IMR-90 (cell line): ENCODE data around the gene ABCC5. TPM values are rescaled to one million over a fixed set of nuclear protein-coding genes. Genes with fewer than 3 reads are reported as not detected.

Source experiments
- ATAC-seq: fragments of 200-7000 bp; cut with Tn5 transposase; 2 replicates; pipeline ENCODE4 v1.9.1; 2020; ENCODE audit warnings: low read depth, mild to moderate bottlenecking, moderate library complexity
- BruUV-seq: library from RNA; stranded (reverse); fragments of 400-500 nt; replicated peaks from 2 replicates; lab custom pipeline; 2021; lab: Mats Ljungman, UMichigan
- CTCF ChIA-PET: fragments of 300-600 bp; formaldehyde crosslinking; extraction: SDS; loops from one replicate; lab custom pipeline; 2021; ENCODE audit warnings: antibody characterized with exemption; lab: Yijun Ruan, JAX
- POLR2A ChIA-PET: fragments of 300-600 bp; sonication (Branson Sonifier 250); formaldehyde crosslinking; loops from one replicate; lab custom pipeline; 2022; ENCODE audit warnings: antibody characterized with exemption; ENCODE audit not compliant: unreplicated experiment; lab: Charles Lee
- DNase-seq: peaks from one replicate; pipeline ENCODE4 v3.0.0; 2013
- H2AFZ ChIP-seq: replicated peaks from 2 replicates; pipeline ENCODE3; 2013; ENCODE audit warnings: low read length, mild to moderate bottlenecking; ENCODE audit not compliant: poor library complexity
- H2AK5ac ChIP-seq: 2 replicates; pipeline ENCODE4 v1.6.1; 2013; ENCODE audit warnings: low read depth, low read length, inconsistent platforms
- H2AK9ac ChIP-seq: replicated peaks from 2 replicates; pipeline ENCODE3; 2013; ENCODE audit warnings: mild to moderate bottlenecking, low read depth, low read length, moderate library complexity; ENCODE audit not compliant: poor library complexity
- H2BK120ac ChIP-seq: 2 replicates; pipeline ENCODE4 v1.6.1; 2013; ENCODE audit warnings: low read depth, low read length, inconsistent platforms
- H2BK15ac ChIP-seq: 3 replicates; pipeline ENCODE4 v1.6.1; 2013; ENCODE audit warnings: low read depth, low read length, inconsistent platforms
- H2BK20ac ChIP-seq: 2 replicates; pipeline ENCODE4 v1.6.1; 2013; ENCODE audit warnings: low read depth, mild to moderate bottlenecking, inconsistent platforms, low read length, moderate library complexity
- H2BK5ac ChIP-seq: 2 replicates; pipeline ENCODE4 v1.6.1; 2013; ENCODE audit warnings: mild to moderate bottlenecking, low read depth, low read length, inconsistent platforms; ENCODE audit not compliant: poor library complexity, severe bottlenecking
- H3K14ac ChIP-seq: replicated peaks from 2 replicates; pipeline ENCODE4 v1.6.1; 2013; ENCODE audit warnings: low read depth, low read length, inconsistent platforms
- H3K18ac ChIP-seq: 2 replicates; pipeline ENCODE4 v1.6.1; 2013; ENCODE audit warnings: low read depth, low read length, control low read depth
- H3K23ac ChIP-seq: 2 replicates; pipeline ENCODE4 v1.6.1; 2013; ENCODE audit warnings: low read depth, low read length, inconsistent platforms
- H3K27ac ChIP-seq: 2 replicates; pipeline ENCODE4 v1.5.1; 2013; ENCODE audit warnings: mild to moderate bottlenecking, control low read depth, low read length; ENCODE audit not compliant: insufficient read depth
- H3K27me3 ChIP-seq: 2 replicates; pipeline ENCODE4 v1.6.1; 2013; ENCODE audit warnings: low read length; ENCODE audit not compliant: control insufficient read depth, insufficient read depth
- H3K36me3 ChIP-seq: 2 replicates; pipeline ENCODE4 v1.6.1; 2013; ENCODE audit warnings: low read length, mixed read lengths; ENCODE audit not compliant: control insufficient read depth, insufficient read depth
- H3K4ac ChIP-seq: 2 replicates; pipeline ENCODE4 v1.6.1; 2013; ENCODE audit warnings: low read depth, low read length, inconsistent platforms
- H3K4me1 ChIP-seq: 2 replicates; pipeline ENCODE4 v1.6.1; 2013; ENCODE audit warnings: low read length, mixed read lengths; ENCODE audit not compliant: control insufficient read depth, insufficient read depth
- H3K4me2 ChIP-seq: 2 replicates; pipeline ENCODE4 v1.6.1; 2013; ENCODE audit warnings: low read depth, mild to moderate bottlenecking, control low read depth, low read length, moderate library complexity
- H3K4me3 ChIP-seq: 2 replicates; pipeline ENCODE4 v1.5.1; 2013; ENCODE audit warnings: low read depth, mild to moderate bottlenecking, control low read depth, low read length, moderate library complexity; ENCODE audit not compliant: insufficient read depth
- H3K56ac ChIP-seq: 2 replicates; pipeline ENCODE4 v1.6.1; 2013; ENCODE audit warnings: low read length, inconsistent platforms; ENCODE audit not compliant: insufficient read depth; ENCODE audit errors: extremely low read depth
- H3K79me1 ChIP-seq, 2 experiments: 2 replicates each; pipeline ENCODE4 v1.6.1; 2013; ENCODE audit warnings: low read length in 2 of 2, inconsistent platforms in 1 of 2, low read depth in 1 of 2
- H3K9ac ChIP-seq: 2 replicates; pipeline ENCODE4 v1.6.1; 2013; ENCODE audit warnings: low read depth, low read length, control low read depth
- H3K9me1 ChIP-seq: 2 replicates; pipeline ENCODE4 v1.6.1; 2013; ENCODE audit warnings: low read length, inconsistent platforms; ENCODE audit not compliant: insufficient read depth
- H3K9me3 ChIP-seq: 2 replicates; pipeline ENCODE4 v1.6.1; 2013; ENCODE audit warnings: low read length; ENCODE audit not compliant: control insufficient read depth, insufficient read depth
- H4K20me1 ChIP-seq: 2 replicates; pipeline ENCODE4 v1.6.1; 2013; ENCODE audit warnings: low read length, inconsistent platforms; ENCODE audit not compliant: insufficient read depth
- H4K5ac ChIP-seq: 2 replicates; pipeline ENCODE4 v1.6.1; 2013; ENCODE audit warnings: mild to moderate bottlenecking, low read depth, low read length, control low read depth
- H4K8ac ChIP-seq, 2 experiments: 2 replicates each; pipeline ENCODE4 v1.6.1; 2013; ENCODE audit warnings: low read depth in 2 of 2, low read length in 2 of 2, control low read depth in 1 of 2, inconsistent platforms in 1 of 2
- H4K91ac ChIP-seq: 2 replicates; pipeline ENCODE4 v1.6.1; 2013; ENCODE audit warnings: low read depth, low read length, inconsistent platforms; ENCODE audit not compliant: insufficient read depth
- BHLHE40 ChIP-seq: fragments of 150-350 bp; IDR thresholded peaks from 2 replicates; pipeline ENCODE4 v1.6.1; 2016; ENCODE audit warnings: mild to moderate bottlenecking, low read depth, low read length
- CHD1 ChIP-seq: IDR thresholded peaks from 2 replicates; pipeline ENCODE4 v1.6.1; 2012; ENCODE audit warnings: low read depth, low read length, improper control_type of control experiment
- MAFK ChIP-seq: IDR thresholded peaks from 2 replicates; pipeline ENCODE4 v1.6.1; 2012; ENCODE audit warnings: low read depth, low read length, improper control_type of control experiment
- MAZ ChIP-seq: IDR thresholded peaks from 2 replicates; pipeline ENCODE4 v1.6.1; 2012; ENCODE audit warnings: low read depth, mild to moderate bottlenecking, low read length, improper control_type of control experiment, moderate library complexity, borderline replicate concordance
- MXI1 ChIP-seq: IDR thresholded peaks from 2 replicates; pipeline ENCODE4 v1.6.1; 2012; ENCODE audit warnings: low read depth, mild to moderate bottlenecking, low read length, moderate library complexity, borderline replicate concordance
- NFE2L2 ChIP-seq: fragments of 150-350 bp; IDR thresholded peaks from 2 replicates; pipeline ENCODE4 v1.6.1; 2016; ENCODE audit warnings: low read depth, mild to moderate bottlenecking, low read length
- SMC3 ChIP-seq: fragments of 150-350 bp; IDR thresholded peaks from 2 replicates; pipeline ENCODE4 v1.6.1; 2016; ENCODE audit warnings: low read depth, mild to moderate bottlenecking, antibody characterized with exemption, low read length, moderate library complexity
- WGBS, 2 experiments: methylation state at CpG; one replicate each; pipeline versions ENCODE4 v1.1.5 to v1.1.7; 2013; ENCODE audit warnings: missing lambda C conversion rate in 2 of 2; ENCODE audit not compliant: insufficient read length in 1 of 2; ENCODE audit errors: extremely low coverage in 2 of 2; 5-methylcytosine and 5-hydroxymethylcytosine counted together
- dilution Hi-C: fragments of 300-500 bp; cut with HindIII; formaldehyde crosslinking; loops from one replicate; pipeline ENCODE4 v1.14.3; 2018; ENCODE audit warnings: low sequenced_read_pairs; ENCODE audit not compliant: unreplicated experiment
- in situ Hi-C: fragments of 300-500 bp; cut with MboI; formaldehyde crosslinking; loops from 3 replicates; pipeline ENCODE4 v1.14.3; 2019; ENCODE audit warnings: low sequenced_read_pairs, inconsistent platforms, mixed read lengths
- intact Hi-C: fragments of 100-400 bp; cut with micrococcal nuclease; formaldehyde crosslinking; loops from 2 replicates; pipeline ENCODE4 v1.10.0; 2022
- polyA plus RNA-seq, 3 experiments: library from polyadenylated mRNA; depleted of rRNA; stranded (reverse); fragments of >200 nt; gene quantifications; 2 replicates each; pipeline ENCODE4 v1.2.3, GENCODE V29; 2012; ENCODE audit warnings: low replicate concordance in 1 of 3
- total RNA-seq: library from RNA; depleted of rRNA; stranded (reverse); fragments of >200 nt; gene quantifications from 2 replicates; pipeline ENCODE4 v1.2.3, GENCODE V29; 2012
- TF ChIP-seq, protein P1 (sequence below): fragments of 150-350 bp; IDR thresholded peaks from 2 replicates; pipeline ENCODE4 v1.6.1; 2017; ENCODE audit warnings: mild to moderate bottlenecking, antibody characterized with exemption, low read length, low read depth
- TF ChIP-seq, protein P2 (sequence below): conservative IDR thresholded peaks from 2 replicates; pipeline ENCODE4 v1.5.1; 2012; ENCODE audit warnings: mild to moderate bottlenecking, low read depth, low read length, improper control_type of control experiment

The ABCC5 gene
- total and polyA plus RNA-seq, 2 of the 4 experiments (the other 2 are of a cell fraction) = 8.4 to 17.7 TPM

DNA sequence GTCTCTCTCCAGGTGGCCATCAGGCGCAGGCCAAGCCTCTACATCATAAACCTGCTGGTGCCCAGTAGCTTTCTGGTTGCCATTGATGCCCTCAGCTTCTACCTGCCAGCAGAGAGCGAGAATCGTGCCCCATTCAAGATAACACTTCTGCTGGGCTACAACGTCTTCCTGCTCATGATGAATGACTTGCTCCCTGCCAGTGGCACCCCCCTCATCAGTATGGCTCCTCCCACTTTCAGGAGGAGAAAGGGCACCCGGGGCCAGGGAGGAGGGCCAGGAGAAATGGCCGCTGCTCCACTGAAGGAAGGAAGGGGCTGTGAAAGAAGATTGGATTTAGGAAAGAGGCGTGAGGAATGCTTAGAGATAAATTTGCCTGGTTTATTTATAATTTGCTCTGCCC lies 41.7 kb upstream of the ABCC5 start:
- Histone ChIP-seq H3K27ac (no peak overlapping the region), H2BK15ac (no peak overlapping the region), H3K4me2 (no peak overlapping the region), H3K14ac (no peak overlapping the region), H2AFZ (no peak overlapping the region), H4K91ac (no peak overlapping the region), H4K20me1 (no peaks in the 10 kb centered on the region), H2AK5ac (no peak overlapping the region), H3K9me1 (no peaks in the 10 kb centered on the region), H3K36me3 (no peaks in the 10 kb centered on the region), H3K9me3 (no peaks in the 10 kb centered on the region), H2BK5ac (no peak overlapping the region), H3K18ac (no peak overlapping the region), H3K27me3 (peaks cover 19% of the 10 kb centered on the region), H2BK120ac (no peak overlapping the region), H3K56ac (no peak overlapping the region), H4K5ac (no peak overlapping the region), H3K4ac (no peak overlapping the region), H2BK20ac (no peak overlapping the region), H2AK9ac (no peak overlapping the region), H3K79me1 (no peaks in the 10 kb centered on the region), H3K23ac (no peak overlapping the region), H3K4me1 (no peaks in the 10 kb centered on the region), H3K4me3 (no peak overlapping the region), H3K9ac (no peak overlapping the region), H4K8ac (no peak overlapping the region)
- intact Hi-C loops = no loop called here
- CTCF ChIA-PET = no interaction called here
- POLR2A ChIA-PET = interaction anchor here (0.5 kb wide), 1 partner anchor 1345 kb away, joined by 3 read pairs; no protein-coding TSS in a partner anchor
- ATAC-seq (no peak), DNase-seq (no peak)
- no TSS peak for BruUV-seq
- TF ChIP-seq, protein P1, sequence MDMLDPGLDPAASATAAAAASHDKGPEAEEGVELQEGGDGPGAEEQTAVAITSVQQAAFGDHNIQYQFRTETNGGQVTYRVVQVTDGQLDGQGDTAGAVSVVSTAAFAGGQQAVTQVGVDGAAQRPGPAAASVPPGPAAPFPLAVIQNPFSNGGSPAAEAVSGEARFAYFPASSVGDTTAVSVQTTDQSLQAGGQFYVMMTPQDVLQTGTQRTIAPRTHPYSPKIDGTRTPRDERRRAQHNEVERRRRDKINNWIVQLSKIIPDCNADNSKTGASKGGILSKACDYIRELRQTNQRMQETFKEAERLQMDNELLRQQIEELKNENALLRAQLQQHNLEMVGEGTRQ = no peak
- TF ChIP-seq MAFK = no peak
- TF ChIP-seq CHD1 = no peak
- TF ChIP-seq MXI1 = no peak
- no peak for TF ChIP-seq BHLHE40
- no peak for TF ChIP-seq SMC3
- TF ChIP-seq, protein P2, sequence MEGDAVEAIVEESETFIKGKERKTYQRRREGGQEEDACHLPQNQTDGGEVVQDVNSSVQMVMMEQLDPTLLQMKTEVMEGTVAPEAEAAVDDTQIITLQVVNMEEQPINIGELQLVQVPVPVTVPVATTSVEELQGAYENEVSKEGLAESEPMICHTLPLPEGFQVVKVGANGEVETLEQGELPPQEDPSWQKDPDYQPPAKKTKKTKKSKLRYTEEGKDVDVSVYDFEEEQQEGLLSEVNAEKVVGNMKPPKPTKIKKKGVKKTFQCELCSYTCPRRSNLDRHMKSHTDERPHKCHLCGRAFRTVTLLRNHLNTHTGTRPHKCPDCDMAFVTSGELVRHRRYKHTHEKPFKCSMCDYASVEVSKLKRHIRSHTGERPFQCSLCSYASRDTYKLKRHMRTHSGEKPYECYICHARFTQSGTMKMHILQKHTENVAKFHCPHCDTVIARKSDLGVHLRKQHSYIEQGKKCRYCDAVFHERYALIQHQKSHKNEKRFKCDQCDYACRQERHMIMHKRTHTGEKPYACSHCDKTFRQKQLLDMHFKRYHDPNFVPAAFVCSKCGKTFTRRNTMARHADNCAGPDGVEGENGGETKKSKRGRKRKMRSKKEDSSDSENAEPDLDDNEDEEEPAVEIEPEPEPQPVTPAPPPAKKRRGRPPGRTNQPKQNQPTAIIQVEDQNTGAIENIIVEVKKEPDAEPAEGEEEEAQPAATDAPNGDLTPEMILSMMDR = no peak
- no peak for TF ChIP-seq MAZ
- TF ChIP-seq NFE2L2 = no peak
- in situ Hi-C loops = no loop called here
- WGBS, 2 experiments = 46% methylated on average over 2 of the region's 7 CpGs; no CpG with 5 or more reads in 1 of the 2 experiments
- dilution Hi-C loops = no loop called here
